ENCODE data around the gene ADGRL2.

GRCh38 chr1:81920886-81921285 is 120.2 kb downstream of the ADGRL2 start:
- no peak for TF ChIP-seq EP300 (IDR thresholded peaks at IDR 0.05)
- TF ChIP-seq CTCF (IDR thresholded peaks at IDR 0.05), result no peak
- no peak for TF ChIP-seq POLR2A (IDR thresholded peaks at IDR 0.05)
